K562 (cell line): Measurements from ENCODE around the gene LGR6. TPM values are rescaled to one million over a fixed set of nuclear protein-coding genes. Genes with fewer than 3 reads are reported as not detected.

Experiments
- BCL6 ChIP-seq: fragments of 250-450 bp; sonication (Bioruptor Pico); IDR thresholded peaks from 2 replicates; pipeline ENCODE4 v1.4.0; 2020
- DDX20 ChIP-seq: fragments of 450-650 bp; IDR thresholded peaks from 2 replicates; pipeline ENCODE4 v1.6.1; 2016; ENCODE audit warnings: missing genetic modification characterization, low read depth, mild to moderate bottlenecking, missing compliant biosample characterization, moderate library complexity
- HDAC2 ChIP-seq: fragments of 450-650 bp; IDR thresholded peaks from 2 replicates; pipeline ENCODE4 v1.6.1; 2016; ENCODE audit warnings: mild to moderate bottlenecking
- HMG20A ChIP-seq: fragments of 450-650 bp; formaldehyde crosslinking; conservative IDR thresholded peaks from 2 replicates; pipeline ENCODE4 v1.4.0; 2020; ENCODE audit warnings: mild to moderate bottlenecking, mixed read lengths
- HNRNPL ChIP-seq: fragments of 200-400 bp; formaldehyde crosslinking; IDR thresholded peaks from 2 replicates; pipeline ENCODE4 v1.6.1; 2017; ENCODE audit warnings: low read depth, mild to moderate bottlenecking, low read length
- HNRNPUL1 ChIP-seq: fragments of 200-400 bp; formaldehyde crosslinking; IDR thresholded peaks from 2 replicates; pipeline ENCODE4 v1.6.1; 2017; ENCODE audit warnings: low read length
- ILK ChIP-seq: fragments of 450-650 bp; IDR thresholded peaks from 2 replicates; pipeline ENCODE4 v1.6.1; 2016; ENCODE audit warnings: missing genetic modification characterization, low read depth, mild to moderate bottlenecking, missing compliant biosample characterization, moderate library complexity, borderline replicate concordance
- KDM4B ChIP-seq, 2 experiments: fragments of 450-650 bp in 1 of 2; sonication (generic) in 1 of 2; IDR thresholded peaks; 2 replicates each; pipeline ENCODE4 v1.6.1; 2016 to 2017; ENCODE audit warnings: borderline replicate concordance in 2 of 2, antibody characterized with exemption in 1 of 2, low read depth in 1 of 2, mild to moderate bottlenecking in 1 of 2
- NRF1 ChIP-seq, 2 experiments: fragments of 450-650 bp; IDR thresholded peaks in 1 of 2; conservative IDR thresholded peaks in 1 of 2; 2 replicates each; pipeline ENCODE4 v1.6.1; 2014; ENCODE audit warnings: mild to moderate bottlenecking in 2 of 2
- RAD51 ChIP-seq: fragments of 450-650 bp; IDR thresholded peaks from 2 replicates; pipeline ENCODE4 v1.7.1; 2016; ENCODE audit warnings: low read depth, mild to moderate bottlenecking, borderline replicate concordance
- RNF219 ChIP-seq: fragments of 250-450 bp; sonication (Bioruptor Pico); IDR thresholded peaks from 2 replicates; pipeline ENCODE4 v1.5.0; 2022; ENCODE audit warnings: mild to moderate bottlenecking
- TEAD2 ChIP-seq: fragments of 450-650 bp; IDR thresholded peaks from 2 replicates; pipeline ENCODE4 v1.6.1; 2016; ENCODE audit warnings: missing genetic modification characterization, control low read depth, missing compliant biosample characterization
- XRCC4 ChIP-seq: IDR thresholded peaks from one replicate; pipeline ENCODE4 v1.6.1; 2011; ENCODE audit not compliant: insufficient read depth, insufficient read length; ENCODE audit errors: extremely low read depth
- ZBTB11 ChIP-seq, 3 experiments: fragments of 200-800 bp in 1 of 3; fragments of 250-450 bp in 1 of 3; fragments of 450-650 bp in 1 of 3; sonication (Bioruptor Pico) in 1 of 3; sonication (Bioruptor generic) in 1 of 3; formaldehyde crosslinking in 1 of 3; IDR thresholded peaks; 2 replicates each; pipeline versions ENCODE4 v1.6.1 to v1.8.0; 2016 to 2022; ENCODE audit warnings: mild to moderate bottlenecking in 2 of 3, missing genetic modification characterization in 2 of 3, missing compliant biosample characterization in 1 of 3, moderate library complexity in 1 of 3
- ZNF143 ChIP-seq: sonication (generic); formaldehyde crosslinking; IDR thresholded peaks from 2 replicates; pipeline ENCODE4 v1.9.0; 2022; ENCODE audit warnings: mild to moderate bottlenecking, missing genetic modification reagents
- ZNF263 ChIP-seq: sonication (generic); formaldehyde crosslinking; IDR thresholded peaks from 2 replicates; pipeline ENCODE4 v1.8.0; 2022; ENCODE audit warnings: mild to moderate bottlenecking, missing genetic modification reagents, borderline replicate concordance
- ZNF282 ChIP-seq: sonication (generic); formaldehyde crosslinking; IDR thresholded peaks from 2 replicates; pipeline ENCODE4 v1.8.1; 2023; ENCODE audit warnings: missing genetic modification reagents
- ZNF445 ChIP-seq: fragments of 250-450 bp; sonication (Bioruptor Pico); IDR thresholded peaks from 2 replicates; pipeline ENCODE4 v1.4.0; 2020; ENCODE audit warnings: low read depth, mild to moderate bottlenecking, moderate library complexity
- ZNF778 ChIP-seq: fragments of 450-650 bp; formaldehyde crosslinking; IDR thresholded peaks from 2 replicates; pipeline ENCODE4 v1.4.0; 2020; ENCODE audit warnings: mild to moderate bottlenecking, moderate library complexity
- polyA plus RNA-seq, 8 experiments: library from polyadenylated mRNA; depleted of rRNA in 4 of 8; stranded (reverse) in 5 of 8; unstranded in 3 of 8; fragments of >200 nt; fragmentation: Nextera tagmentation in 2 of 8; fragmentation: Illumina TruSeq in 1 of 8; extraction: Ambion mirVana in 2 of 8; extraction: Trizol in 1 of 8; gene quantifications; 2 replicates each; pipeline versions ENCODE4 v1.2.1 to v1.2.3, GENCODE V29; 2011 to 2014; ENCODE audit warnings: inconsistent platforms in 1 of 8, missing spikeins in 1 of 8
- total RNA-seq, 7 experiments: library from RNA; depleted of rRNA in 6 of 7; stranded (reverse); fragments of >200 nt in 6 of 7; fragmentation: Illumina TruSeq in 2 of 7; extraction: Trizol in 2 of 7; gene quantifications; 2 replicates each; pipeline versions ENCODE4 v1.2.1 to v1.2.3, GENCODE V29; 2011 to 2021; ENCODE audit warnings: low replicate concordance in 1 of 7
- TF ChIP-seq, protein P1 (sequence below): fragments of 450-650 bp; conservative IDR thresholded peaks from 2 replicates; pipeline ENCODE4 v1.6.1; 2016; ENCODE audit warnings: missing genetic modification characterization, low read depth, mild to moderate bottlenecking, control low read depth, missing compliant biosample characterization

The LGR6 gene
- total and polyA plus RNA-seq, 9 of the 15 experiments (the other 6 are each of a cell fraction or from before 2014, with no cell fraction given), result 0.01 to 0.54 (median 0.17) TPM; not detected in 1

DNA sequence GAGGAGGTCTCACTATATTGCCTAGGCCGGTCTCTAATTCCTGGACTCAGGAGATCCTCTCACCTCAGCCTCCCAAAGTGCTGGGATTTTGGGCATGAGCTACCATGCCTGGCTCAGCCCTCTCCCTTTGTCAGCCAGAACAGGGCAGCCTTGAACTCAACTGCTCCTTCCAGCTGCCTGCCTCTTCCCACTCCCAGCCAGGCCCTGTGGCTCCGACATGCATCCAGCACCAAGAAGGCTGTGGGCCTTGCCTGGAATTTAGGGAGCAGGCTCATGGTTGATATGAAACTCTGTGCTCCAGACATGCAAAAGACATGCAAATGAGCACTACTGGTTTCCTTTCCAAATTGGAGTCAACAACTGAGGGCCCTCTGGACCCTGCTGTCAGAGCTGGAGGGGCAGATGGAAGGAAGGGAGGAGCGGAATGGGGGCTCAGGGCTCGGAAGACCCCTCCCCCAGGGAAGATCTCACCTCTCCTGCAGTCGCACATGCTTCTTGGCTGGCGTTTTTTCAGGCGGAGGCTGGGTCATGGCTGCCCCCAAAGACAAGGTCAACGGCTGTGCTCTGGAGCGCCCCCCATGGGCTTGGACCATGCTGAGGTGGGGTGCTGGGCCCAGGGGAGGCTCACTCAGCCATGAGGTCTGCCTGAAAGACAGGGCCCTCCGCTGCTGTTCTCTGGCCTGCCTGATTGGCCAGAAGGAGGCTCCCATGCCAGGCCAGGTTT is 34.6 kb upstream of the LGR6 start (continued):
- TF ChIP-seq, protein P1, sequence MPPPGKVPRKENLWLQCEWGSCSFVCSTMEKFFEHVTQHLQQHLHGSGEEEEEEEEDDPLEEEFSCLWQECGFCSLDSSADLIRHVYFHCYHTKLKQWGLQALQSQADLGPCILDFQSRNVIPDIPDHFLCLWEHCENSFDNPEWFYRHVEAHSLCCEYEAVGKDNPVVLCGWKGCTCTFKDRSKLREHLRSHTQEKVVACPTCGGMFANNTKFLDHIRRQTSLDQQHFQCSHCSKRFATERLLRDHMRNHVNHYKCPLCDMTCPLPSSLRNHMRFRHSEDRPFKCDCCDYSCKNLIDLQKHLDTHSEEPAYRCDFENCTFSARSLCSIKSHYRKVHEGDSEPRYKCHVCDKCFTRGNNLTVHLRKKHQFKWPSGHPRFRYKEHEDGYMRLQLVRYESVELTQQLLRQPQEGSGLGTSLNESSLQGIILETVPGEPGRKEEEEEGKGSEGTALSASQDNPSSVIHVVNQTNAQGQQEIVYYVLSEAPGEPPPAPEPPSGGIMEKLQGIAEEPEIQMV (tag), result no peak
- TF ChIP-seq ILK (tag), result no peak
- no peak for TF ChIP-seq RNF219
- TF ChIP-seq ZNF282 (CRISPR knock-in tag), result no peak
- 0 out of 4 replicates have a peak, but pooled peaks of 1 of the 2 experiments have one; percentile 9 for TF ChIP-seq KDM4B (IDR thresholded peaks at IDR 0.05; ENCODE audit: borderline replicate concordance in 2 of 2, low read depth in 1 of 2)
- TF ChIP-seq ZNF143 (CRISPR knock-in tag), result no peak
- TF ChIP-seq DDX20 (tag), result no peak
- TF ChIP-seq XRCC4, result no peak
- TF ChIP-seq ZNF445, result no peak
- TF ChIP-seq HDAC2, result peak; percentile 55; the same call in 1 of the 2 replicates
- no peak; a peak in 1 of 6 replicates for TF ChIP-seq ZBTB11 (CRISPR knock-in tag; IDR thresholded peaks at IDR 0.05)
- TF ChIP-seq BCL6 (CRISPR knock-in tag), result 0 out of 2 replicates have a peak, but pooled peaks have one; percentile 42
- TF ChIP-seq ZNF778 (CRISPR knock-in tag), result no peak
- 0 out of 2 replicates have a peak, but pooled peaks have one; percentile 52 for TF ChIP-seq ZNF263
- no peak; the same call in 1 of the 2 replicates for TF ChIP-seq TEAD2 (tag)
- TF ChIP-seq HNRNPUL1, result no peak
- TF ChIP-seq HMG20A (CRISPR knock-in tag), result no peak
- peak; percentile 12; the same call in 1 of the 2 replicates for TF ChIP-seq RAD51
- no peak for TF ChIP-seq HNRNPL
- TF ChIP-seq NRF1 (conservative IDR thresholded peaks at IDR 0.05 in 1 of 2, IDR thresholded peaks at IDR 0.05 in 1 of 2), result peak; percentile 7 to 56; a peak in 3 of 4 replicates
